ENCODE data around the gene PSMD7. TPM values are rescaled to one million over a fixed set of nuclear protein-coding genes. Genes with fewer than 3 reads are reported as not detected.

Gene PSMD7
- total RNA-seq, 4 donors from 2014 or later: 41.5 to 59.6 (median 43.3) TPM

GRCh38 chr16:74291577-74292208 lies 4.9 kb upstream of the PSMD7 start:
- H3K9me3 ChIP-seq: peaks cover 0 to 15% (median 4%) of the 10 kb centered on the region in 4 donors

GRCh38 chr16:74296104-74296431 lies 546 bp upstream of the PSMD7 start:
- Histone ChIP-seq H3K9me3 (peaks cover 0 to 14% (median 4%) of the 10 kb centered on the region in 4 donors), H3K27me3 (no peaks in the 10 kb centered on the region), H3K4me1 (peaks cover 0 to 42% (median 14%) of the 10 kb centered on the region in 4 donors), H3K36me3 (peaks cover 0 to 41% (median 0%) of the 10 kb centered on the region in 3 donors), H3K27ac (peak overlapping the region; percentile 80 to 96 (median 89)), H3K4me3 (peak overlapping the region; percentile 59 to 99 (median 82))
- 1 to 2% methylated on average over 9 of the region's 9 CpGs for WGBS, 2 donors
- no peak for TF ChIP-seq CTCF (IDR thresholded peaks at IDR 0.05)
- TF ChIP-seq POLR2A (IDR thresholded peaks at IDR 0.05): no peak
- no peak for TF ChIP-seq EP300 (IDR thresholded peaks at IDR 0.05)
- no peak for DNase-seq (ENCODE audit: low spot score in 2 of 2)

More at GRCh38 chr16:74291577-74292208, 4.9 kb upstream of the PSMD7 start:
- no peak for TF ChIP-seq CTCF (IDR thresholded peaks at IDR 0.05)
- TF ChIP-seq POLR2A (IDR thresholded peaks at IDR 0.05): no peak
- TF ChIP-seq EP300 (IDR thresholded peaks at IDR 0.05): no peak
- DNase-seq (ENCODE audit: low spot score in 2 of 2): no peak
- Histone ChIP-seq H3K36me3 (peaks cover 0 to 17% (median 0%) of the 10 kb centered on the region in 3 donors), H3K4me3 (no peak overlapping the region), H3K4me1 (peaks cover 0 to 11% (median 2%) of the 10 kb centered on the region in 4 donors), H3K27ac (no peak overlapping the region), H3K27me3 (no peaks in the 10 kb centered on the region)
- WGBS, 2 donors: 96 to 100% methylated on average over 1 of the region's 1 CpG

- Histone ChIP-seq H3K9me3 (peaks cover 0 to 2% (median 0%) of the 10 kb centered on the region in 4 donors), H3K27ac (peak overlapping the region; percentile 80 to 96 (median 89)), H3K27me3 (no peaks in the 10 kb centered on the region), H3K4me3 (peak overlapping the region; percentile 59 to 99 (median 82)), H3K4me1 (peaks cover 0 to 42% (median 14%) of the 10 kb centered on the region in 4 donors), H3K36me3 (peaks cover 0 to 41% (median 2%) of the 10 kb centered on the region in 3 donors)
- DNase-seq (ENCODE audit: low spot score in 2 of 2): no peak
- TF ChIP-seq CTCF (IDR thresholded peaks at IDR 0.05) (no peak), POLR2A (IDR thresholded peaks at IDR 0.05) (no peak), EP300 (IDR thresholded peaks at IDR 0.05) (no peak)
- WGBS, 2 donors: 1% methylated on average over 22 to 27 of the region's 27 CpGs
Observed at GRCh38 chr16:74297145-74297665, 591 bp downstream of the PSMD7 start.

GRCh38 chr16:74298104-74298503 lies 1.5 kb downstream of the PSMD7 start:
- no peak for DNase-seq (ENCODE audit: low spot score in 2 of 2)
- no peak for TF ChIP-seq POLR2A (IDR thresholded peaks at IDR 0.05)
- no peak for TF ChIP-seq CTCF (IDR thresholded peaks at IDR 0.05)
- no peak for TF ChIP-seq EP300 (IDR thresholded peaks at IDR 0.05)
- peaks cover 0 to 44% (median 10%) of the 10 kb centered on the region in 3 donors for H3K36me3 ChIP-seq
- H3K4me3 ChIP-seq: peak overlapping the region in 1 of 4 donors; percentile 69
- H3K27ac ChIP-seq: peak overlapping the region in 1 of 4 donors; percentile 96
- H3K4me1 ChIP-seq: peaks cover 0 to 42% (median 14%) of the 10 kb centered on the region in 4 donors
- no peaks in the 10 kb centered on the region for H3K9me3 ChIP-seq
- WGBS, 2 donors: 73 to 82% methylated on average over 2 of the region's 2 CpGs
- no peaks in the 10 kb centered on the region for H3K27me3 ChIP-seq

- no peak overlapping the region for H3K4me3 ChIP-seq
- 91 to 93% methylated on average over 5 of the region's 5 CpGs for WGBS, 2 donors
- H3K4me1 ChIP-seq: peaks cover 0 to 31% (median 12%) of the 10 kb centered on the region in 4 donors
- H3K9me3 ChIP-seq: no peaks in the 10 kb centered on the region
- DNase-seq (ENCODE audit: low spot score in 2 of 2): no peak
- H3K27ac ChIP-seq: no peak overlapping the region
- H3K36me3 ChIP-seq: peaks cover 0 to 86% (median 22%) of the 10 kb centered on the region in 3 donors
- TF ChIP-seq EP300 (IDR thresholded peaks at IDR 0.05): no peak
- no peak for TF ChIP-seq CTCF (IDR thresholded peaks at IDR 0.05)
- TF ChIP-seq POLR2A (IDR thresholded peaks at IDR 0.05): no peak
- no peaks in the 10 kb centered on the region for H3K27me3 ChIP-seq
Observed at GRCh38 chr16:74302341-74302740, 5.7 kb downstream of the PSMD7 start.

Measured in tibial nerve (tissue), 4 donors.